ENCODE results near the gene ID3.

The ID3 gene

GRCh38 chr1:23559136-23559984, at the start of gene ID3:
ID3 (minus strand) TSS chr1:23559501; CDS start chr1:23559426, 75 bp downstream.
- peak; percentile 78 to 86 (median 79) for DNase-seq (ENCODE audit: low read depth in 3 of 3, low spot score in 1 of 3)

GRCh38 chr1:23607944-23608343, 48.6 kb upstream of the ID3 start:
- DNase-seq (ENCODE audit: low read depth in 3 of 3, low spot score in 1 of 3) = no peak

- no peak for DNase-seq (ENCODE audit: low read depth in 3 of 3, low spot score in 1 of 3)
Observed at GRCh38 chr1:23601968-23602876, 42.9 kb upstream of the ID3 start.

- no peak for DNase-seq (ENCODE audit: low read depth in 3 of 3, low spot score in 1 of 3)
Observed at GRCh38 chr1:23601135-23601967, 42.0 kb upstream of the ID3 start.

- no peak for DNase-seq (ENCODE audit: low read depth in 3 of 3, low spot score in 1 of 3)
Observed at GRCh38 chr1:23600283-23600682, 41.0 kb upstream of the ID3 start.

- no peak for DNase-seq (ENCODE audit: low read depth in 3 of 3, low spot score in 1 of 3)
Observed at GRCh38 chr1:23599125-23599524, 39.8 kb upstream of the ID3 start.

GRCh38 chr1:23598424-23598823, 39.1 kb upstream of the ID3 start:
- no peak for DNase-seq (ENCODE audit: low read depth in 3 of 3, low spot score in 1 of 3)

- DNase-seq (ENCODE audit: low read depth in 3 of 3, low spot score in 1 of 3) = no peak
Observed at GRCh38 chr1:23597635-23598388, 38.5 kb upstream of the ID3 start.

GRCh38 chr1:23596382-23597358, 37.4 kb upstream of the ID3 start:
- no peak for DNase-seq (ENCODE audit: low read depth in 3 of 3, low spot score in 1 of 3)

GRCh38 chr1:23594927-23595353, 35.6 kb upstream of the ID3 start:
- DNase-seq (ENCODE audit: low read depth in 3 of 3, low spot score in 1 of 3) = no peak

GRCh38 chr1:23594149-23594907, 35.0 kb upstream of the ID3 start:
- DNase-seq (ENCODE audit: low read depth in 3 of 3, low spot score in 1 of 3) = no peak

- no peak for DNase-seq (ENCODE audit: low read depth in 3 of 3, low spot score in 1 of 3)
Observed at GRCh38 chr1:23593556-23594148, 34.4 kb upstream of the ID3 start.

GRCh38 chr1:23593042-23593521, 33.8 kb upstream of the ID3 start:
- no peak for DNase-seq (ENCODE audit: low read depth in 3 of 3, low spot score in 1 of 3)

GRCh38 chr1:23592209-23592892, 33.0 kb upstream of the ID3 start:
- DNase-seq (ENCODE audit: low read depth in 3 of 3, low spot score in 1 of 3) = no peak

- DNase-seq (ENCODE audit: low read depth in 3 of 3, low spot score in 1 of 3) = no peak
Observed at GRCh38 chr1:23591460-23592208, 32.3 kb upstream of the ID3 start.

GRCh38 chr1:23590058-23590783, 30.9 kb upstream of the ID3 start:
- no peak for DNase-seq (ENCODE audit: low read depth in 3 of 3, low spot score in 1 of 3)

Measured in stimulated activated CD4-positive, alpha-beta T cell treated with anti-CD3 and anti-CD28 coated beads, TNF-alpha, amount 100 ng/mL, for 1 hour (primary cell).